Sciatic nerve (tissue), 2 donors: ENCODE measurements around the gene FAR2. TPM values are rescaled to one million over a fixed set of nuclear protein-coding genes. Genes with fewer than 3 reads are reported as not detected.

Experiments used
- ATAC-seq: fragments of 200-7000 bp; cut with Tn5 transposase; one replicate; pipeline ENCODE4 v1.9.1; 2020; ENCODE audit warnings: mild to moderate bottlenecking, moderate library complexity
- DNase-seq: peaks from one replicate; pipeline ENCODE4 v3.0.0-alpha.2; 2020; ENCODE audit warnings: low spot score
- intact Hi-C: fragments of 100-400 bp; cut with DNase I; formaldehyde crosslinking; loops from one replicate; pipeline ENCODE4 v1.14.2; 2022
- total RNA-seq: library from RNA; stranded (reverse); fragmentation: NEBNext Ultra II Directional; extraction: Animal tissue kit (Norgen Biotek cat#: 25700); gene quantifications from one replicate; pipeline ENCODE4 v1.2.1, GENCODE V29; 2021
- donor health status: DM: no; HTN: no; CAD: no.
- donor health status: DM: no; HTN: no; CAD: no.

Gene FAR2
- total RNA-seq, 1 donor from 2014 or later: 8.6 TPM

- no peak for ATAC-seq
- no peak for DNase-seq
- intact Hi-C loops: no loop called here
Observed at GRCh38 chr12:29301114-29301513, 152.0 kb downstream of the FAR2 start.

DNA sequence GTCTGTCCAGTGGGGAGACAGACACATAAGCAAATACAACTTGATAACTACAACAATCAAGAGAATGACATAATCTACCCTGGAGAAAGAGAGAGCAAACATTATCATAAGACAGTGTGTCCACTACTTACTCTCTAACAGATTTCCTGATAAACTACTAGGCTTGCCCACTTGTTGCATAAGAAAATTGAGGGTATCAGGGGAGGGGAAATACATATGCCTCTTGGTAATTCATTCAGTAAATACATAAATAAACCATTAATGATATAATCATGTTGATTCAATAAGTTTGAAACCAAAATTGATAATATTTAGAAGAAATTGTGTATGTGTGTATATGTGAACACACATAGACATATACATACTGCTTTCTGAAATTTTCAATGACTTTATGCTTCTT is 155.3 kb downstream of the FAR2 start:
- DNase-seq (no peak), ATAC-seq (no peak)
- intact Hi-C loops: no loop called here

DNA sequence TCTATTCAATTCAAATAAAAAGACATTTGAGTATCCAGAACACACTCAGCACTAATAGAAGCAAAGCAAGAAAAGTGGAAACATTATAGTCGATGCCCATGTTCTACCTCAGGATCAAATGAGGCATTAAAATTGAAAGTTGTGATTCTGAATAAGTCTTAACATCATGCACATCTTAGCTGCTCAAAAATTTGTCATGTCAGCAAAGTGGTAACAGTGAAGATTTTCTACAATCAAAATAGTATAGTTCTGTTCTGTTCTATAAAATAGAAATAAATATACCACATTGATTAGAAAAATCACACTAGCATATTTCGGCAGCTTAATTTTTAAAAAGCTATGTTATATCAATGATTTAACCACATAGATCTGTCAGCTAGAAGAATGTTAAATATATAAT is 157.2 kb downstream of the FAR2 start:
- DNase-seq (no peak), ATAC-seq (no peak)
- intact Hi-C loops: no loop called here

DNA sequence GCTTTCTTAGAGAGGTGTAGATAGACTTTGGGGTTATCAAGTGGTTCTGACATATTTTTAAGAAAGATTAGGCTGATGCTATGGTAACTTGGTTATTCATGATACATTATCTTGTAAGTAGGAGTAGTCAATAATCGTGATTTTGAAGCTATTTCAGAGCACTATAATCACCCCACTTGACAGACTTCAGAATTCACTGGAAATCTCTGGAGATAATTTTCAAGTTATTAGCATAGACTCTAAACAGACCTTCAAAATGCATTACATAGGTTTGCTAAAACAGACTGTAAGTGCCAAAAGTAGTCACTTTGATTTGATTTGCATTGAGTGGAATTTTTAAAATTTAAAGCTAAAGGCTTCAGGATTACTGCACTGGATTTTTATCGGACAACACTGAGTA is 157.6 kb downstream of the FAR2 start:
- ATAC-seq: no peak
- no peak for DNase-seq
- intact Hi-C loops: no loop called here

DNA sequence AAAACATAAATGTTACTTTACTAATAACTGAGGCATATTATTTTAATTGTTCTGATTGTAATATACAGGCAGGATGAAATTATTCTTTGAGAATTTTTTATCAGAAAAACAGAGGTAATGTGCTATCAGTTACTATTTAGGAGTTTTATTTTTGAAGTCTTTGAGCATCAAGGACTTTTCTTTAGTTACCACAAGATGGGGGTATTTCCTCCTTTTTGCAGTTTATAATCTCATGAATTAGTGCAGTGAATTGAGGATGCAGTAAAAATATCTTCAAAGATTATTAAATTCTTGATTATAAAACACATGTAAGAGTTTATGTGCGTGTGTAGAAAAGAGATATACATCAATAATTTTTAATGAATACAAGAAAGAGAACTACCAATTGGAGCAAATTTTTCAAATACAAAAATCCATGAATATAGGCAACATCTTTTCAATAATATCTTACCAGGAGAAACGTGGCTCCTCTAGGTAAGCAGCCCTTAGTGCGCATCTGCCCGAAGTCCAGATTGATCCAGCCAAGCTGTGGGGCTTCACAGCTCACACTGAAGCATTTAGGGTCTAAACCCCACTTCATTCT is 160.3 kb downstream of the FAR2 start:
- no peak for ATAC-seq
- no peak for DNase-seq
- intact Hi-C loops: no loop called here

GRCh38 chr12:29310899-29311298 is 161.8 kb downstream of the FAR2 start:
- ATAC-seq: no peak
- no peak for DNase-seq
- intact Hi-C loops: no loop called here

DNA sequence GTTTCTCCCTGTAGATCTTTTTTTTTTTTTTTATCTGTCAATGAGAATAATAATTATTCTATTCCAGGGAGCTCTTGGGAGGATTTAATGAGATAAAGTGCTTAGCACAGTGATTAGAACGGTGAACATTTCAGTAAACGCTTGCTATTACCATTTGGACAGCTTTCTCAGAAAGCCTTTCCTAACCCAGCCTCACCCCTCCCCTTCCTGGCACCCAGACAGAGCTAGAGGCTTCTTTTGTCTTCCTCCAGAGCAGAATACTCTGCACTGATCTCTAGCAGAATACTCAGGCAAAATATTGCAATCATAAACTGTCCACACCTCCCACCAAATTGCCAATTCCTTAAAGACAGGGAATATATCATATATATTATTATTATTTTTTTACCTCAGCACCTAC is 165.3 kb downstream of the FAR2 start:
- ATAC-seq: no peak
- intact Hi-C loops: no loop called here

GRCh38 chr12:29316752-29317151 is 167.7 kb downstream of the FAR2 start:
- no peak for ATAC-seq

More for the DNA sequence above, 165.3 kb downstream of the FAR2 start:
- DNase-seq: no peak

GRCh38 chr12:29317556-29318363 is 168.7 kb downstream of the FAR2 start:
- peak; percentile 93 for ATAC-seq
- no peak for DNase-seq
- intact Hi-C loops: no loop called here

More at GRCh38 chr12:29316752-29317151, 167.7 kb downstream of the FAR2 start:
- DNase-seq: no peak
- intact Hi-C loops: no loop called here

DNA sequence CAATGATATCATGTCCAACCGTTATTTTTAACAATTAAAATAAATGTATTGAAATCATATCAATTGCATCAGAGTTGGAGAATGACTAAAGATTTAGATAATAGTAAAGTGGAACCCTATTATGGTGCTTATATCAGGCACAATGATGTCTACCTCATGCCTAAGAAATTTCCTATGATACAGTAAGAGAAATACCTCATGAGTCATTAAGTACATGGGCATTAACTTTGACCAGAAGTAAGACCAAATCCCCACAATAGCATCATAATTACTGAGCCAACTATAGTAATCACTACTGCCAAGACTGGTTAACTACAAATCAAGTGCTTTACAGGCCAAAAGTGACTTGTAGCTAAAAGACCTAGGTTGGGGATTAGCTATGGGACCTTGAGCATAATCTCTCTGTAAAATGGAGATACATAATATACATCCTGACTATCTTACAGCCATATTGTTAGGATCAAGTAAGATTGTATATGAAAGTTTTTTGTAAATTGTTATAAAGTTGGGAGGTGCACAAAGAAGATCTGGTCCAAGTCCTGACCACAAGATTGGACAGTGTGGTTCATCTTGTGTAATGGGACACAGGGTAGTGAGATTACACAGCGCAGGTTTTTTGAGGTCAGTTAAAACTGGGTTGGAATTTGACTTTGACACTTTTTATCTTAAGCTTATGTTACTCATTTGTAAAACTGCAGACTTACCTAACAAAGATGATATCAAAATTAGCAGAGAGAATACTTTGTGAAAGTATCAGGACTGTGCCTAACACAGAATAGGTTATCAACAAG is 171.4 kb downstream of the FAR2 start:
- no peak for ATAC-seq
- no peak for DNase-seq
- intact Hi-C loops: no loop called here

- ATAC-seq (no peak), DNase-seq (no peak)
- intact Hi-C loops: no loop called here
Observed at GRCh38 chr12:29322157-29322556, 173.1 kb downstream of the FAR2 start.

DNA sequence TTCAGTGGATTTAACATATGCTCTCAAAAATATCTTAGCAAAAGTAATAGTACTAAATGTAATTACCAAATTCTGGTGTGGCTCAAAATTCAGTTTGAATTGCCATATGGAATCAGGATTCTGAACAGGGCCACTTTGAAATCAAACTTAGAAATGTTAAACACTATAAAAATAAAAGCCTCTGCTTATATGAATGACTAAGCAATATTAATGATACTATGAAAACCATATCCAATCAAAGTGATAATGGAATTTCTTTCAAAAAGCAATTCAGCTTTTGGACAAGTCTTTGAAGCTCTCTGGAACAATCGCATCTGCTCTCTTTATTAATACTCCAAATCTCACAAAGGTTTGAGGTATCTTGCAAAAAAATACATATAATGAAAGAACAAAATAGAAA is 180.3 kb downstream of the FAR2 start:
- ATAC-seq (no peak), DNase-seq (no peak)
- intact Hi-C loops: no loop called here

- DNase-seq (no peak), ATAC-seq (no peak)
- intact Hi-C loops: no loop called here
Observed at GRCh38 chr12:29333178-29333577, 184.1 kb downstream of the FAR2 start.

- no peak for ATAC-seq
- intact Hi-C loops: no loop called here
- DNase-seq: no peak
Observed at GRCh38 chr12:29334937-29335336, 185.9 kb downstream of the FAR2 start.

DNA sequence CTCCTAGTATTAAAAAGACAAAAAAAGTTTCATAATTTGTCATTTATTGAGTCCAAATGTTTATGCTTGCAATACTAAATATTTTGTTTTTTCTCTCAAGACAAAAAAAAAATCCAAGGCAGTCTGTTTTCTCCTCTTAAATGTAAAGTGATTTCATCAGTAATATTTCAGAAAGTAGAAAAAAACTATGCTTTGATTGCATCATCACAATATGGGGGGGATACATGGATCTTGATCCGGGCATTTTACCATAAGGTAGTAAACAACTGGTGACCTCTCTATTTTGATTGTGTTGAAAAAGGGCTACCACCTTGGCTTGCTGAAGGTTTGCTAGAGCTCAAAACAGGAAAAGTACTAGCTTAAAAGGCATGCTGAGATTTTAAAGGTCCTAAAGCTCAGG is 188.2 kb downstream of the FAR2 start:
- intact Hi-C loops: no loop called here
- ATAC-seq (no peak), DNase-seq (no peak)

GRCh38 chr12:29343022-29343799 is 194.1 kb downstream of the FAR2 start:
- DNase-seq: no peak
- intact Hi-C loops: no loop called here
- ATAC-seq: no peak

DNA sequence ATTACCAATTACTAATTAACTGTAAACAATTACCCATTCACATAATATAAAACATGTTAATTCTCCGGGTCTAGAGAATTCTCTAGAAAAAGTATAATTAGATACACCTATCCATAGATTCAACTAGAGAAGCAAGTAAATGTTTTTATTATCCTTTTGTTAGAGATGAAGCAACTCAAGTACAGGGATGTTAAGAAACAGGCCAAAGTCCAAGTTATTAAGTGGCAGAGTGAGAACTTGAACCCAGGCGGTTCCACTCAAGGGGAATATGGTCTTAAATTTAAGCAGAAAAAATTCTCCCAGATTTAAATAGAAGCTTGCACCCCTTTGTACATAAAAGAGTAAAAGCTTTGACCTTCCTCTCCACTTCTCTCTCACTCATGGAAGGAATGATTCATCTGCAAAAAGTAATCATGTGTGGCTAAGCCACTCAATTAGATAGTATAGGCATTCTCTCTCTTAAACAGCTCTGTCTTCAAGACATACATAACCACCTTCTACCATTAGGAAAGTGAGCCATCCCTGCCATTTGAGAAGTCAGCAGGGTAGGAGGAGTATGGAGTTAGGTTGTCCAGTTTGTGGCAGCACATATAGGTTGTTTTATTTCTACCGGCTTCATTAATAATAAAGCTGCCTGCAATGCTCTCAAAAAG is 197.8 kb downstream of the FAR2 start:
- intact Hi-C loops: no loop called here
- DNase-seq (no peak), ATAC-seq (no peak)

- intact Hi-C loops: no loop called here
- DNase-seq (no peak), ATAC-seq (no peak)
Observed at GRCh38 chr12:29350080-29350479, 201.0 kb downstream of the FAR2 start.

DNA sequence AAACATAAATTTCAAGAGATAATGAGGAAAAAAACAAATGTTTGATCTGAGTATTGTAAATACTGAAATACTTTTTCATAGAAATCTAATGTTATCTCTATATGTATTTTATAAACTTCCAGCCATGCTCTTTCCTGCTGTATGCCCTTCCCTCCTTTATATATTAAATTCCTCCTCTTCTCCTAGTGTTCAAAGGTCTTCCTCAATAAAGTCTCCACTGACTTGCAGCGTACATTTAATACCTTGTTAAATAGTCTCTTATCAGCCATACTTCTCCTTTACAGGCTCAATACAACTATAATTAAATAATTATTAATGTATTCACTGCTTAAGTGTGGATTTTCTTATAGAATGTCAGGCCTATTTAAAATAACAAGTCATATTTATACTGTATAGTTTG is 205.9 kb downstream of the FAR2 start:
- ATAC-seq (no peak), DNase-seq (no peak)
- intact Hi-C loops: no loop called here
